ENCODE measurements around the gene MTMR6. TPM values are rescaled to one million over a fixed set of nuclear protein-coding genes. Genes with fewer than 3 reads are reported as not detected.

MTMR6 gene
- total RNA-seq, 4 donors from 2014 or later, result 17.5 to 25.1 (median 21.7) TPM

- no peaks in the 10 kb centered on the region for H3K27me3 ChIP-seq
- no peak for DNase-seq
- TF ChIP-seq POLR2A (IDR thresholded peaks at IDR 0.05), result no peak
- TF ChIP-seq, protein P1, sequence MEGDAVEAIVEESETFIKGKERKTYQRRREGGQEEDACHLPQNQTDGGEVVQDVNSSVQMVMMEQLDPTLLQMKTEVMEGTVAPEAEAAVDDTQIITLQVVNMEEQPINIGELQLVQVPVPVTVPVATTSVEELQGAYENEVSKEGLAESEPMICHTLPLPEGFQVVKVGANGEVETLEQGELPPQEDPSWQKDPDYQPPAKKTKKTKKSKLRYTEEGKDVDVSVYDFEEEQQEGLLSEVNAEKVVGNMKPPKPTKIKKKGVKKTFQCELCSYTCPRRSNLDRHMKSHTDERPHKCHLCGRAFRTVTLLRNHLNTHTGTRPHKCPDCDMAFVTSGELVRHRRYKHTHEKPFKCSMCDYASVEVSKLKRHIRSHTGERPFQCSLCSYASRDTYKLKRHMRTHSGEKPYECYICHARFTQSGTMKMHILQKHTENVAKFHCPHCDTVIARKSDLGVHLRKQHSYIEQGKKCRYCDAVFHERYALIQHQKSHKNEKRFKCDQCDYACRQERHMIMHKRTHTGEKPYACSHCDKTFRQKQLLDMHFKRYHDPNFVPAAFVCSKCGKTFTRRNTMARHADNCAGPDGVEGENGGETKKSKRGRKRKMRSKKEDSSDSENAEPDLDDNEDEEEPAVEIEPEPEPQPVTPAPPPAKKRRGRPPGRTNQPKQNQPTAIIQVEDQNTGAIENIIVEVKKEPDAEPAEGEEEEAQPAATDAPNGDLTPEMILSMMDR (IDR thresholded peaks at IDR 0.05 in 4 of 5, conservative IDR thresholded peaks at IDR 0.05 in 1 of 5), result no peak
- intact Hi-C loops (cut with DNase I; ENCODE audit: low total_unique reads) (no loop called here), in situ Hi-C loops (cut with MboI; ENCODE audit: low sequenced_read_pairs in 4 of 4) (no loop called here)
- no peak overlapping the region for H3K4me3 ChIP-seq
- no peaks in the 10 kb centered on the region for H3K4me1 ChIP-seq
- peaks cover 3 to 89% of the 10 kb centered on the region in 2 donors for H3K36me3 ChIP-seq
- ATAC-seq, result no peak
- H3K9me3 ChIP-seq, result no peaks in the 10 kb centered on the region
- no peak overlapping the region for H3K27ac ChIP-seq
Observed at GRCh38 chr13:25253702-25254101, 33.6 kb downstream of the MTMR6 start.

DNA sequence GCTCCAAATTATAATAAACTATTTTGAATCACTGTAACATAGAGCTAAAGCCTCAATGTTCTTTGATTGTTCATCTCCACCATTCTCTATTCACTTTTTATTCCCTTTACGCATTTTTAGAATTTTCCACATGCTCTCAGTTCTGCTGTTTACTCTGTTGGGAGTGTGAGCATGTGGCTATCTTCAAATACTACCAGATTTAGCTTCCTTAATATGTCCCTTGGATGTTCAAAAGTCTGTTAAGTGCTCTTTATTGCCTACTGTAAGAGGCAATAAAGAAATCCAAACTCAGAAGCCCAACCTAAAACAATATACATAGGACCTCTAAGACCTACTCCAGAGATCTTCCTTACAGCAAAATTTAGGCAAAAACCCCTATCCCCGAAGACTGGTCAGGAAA, 34.5 kb downstream of the MTMR6 start:
- ATAC-seq (no peak), DNase-seq (no peak)
- Histone ChIP-seq H3K9me3 (no peaks in the 10 kb centered on the region), H3K4me3 (no peak overlapping the region), H3K27me3 (no peaks in the 10 kb centered on the region), H3K4me1 (no peaks in the 10 kb centered on the region), H3K27ac (no peak overlapping the region), H3K36me3 (peaks cover 3 to 81% of the 10 kb centered on the region in 2 donors)
- in situ Hi-C loops (cut with MboI; ENCODE audit: low sequenced_read_pairs in 4 of 4), result no loop called here
- TF ChIP-seq POLR2A (IDR thresholded peaks at IDR 0.05), result no peak
- TF ChIP-seq, protein P1 (IDR thresholded peaks at IDR 0.05 in 4 of 5, conservative IDR thresholded peaks at IDR 0.05 in 1 of 5), result no peak
- intact Hi-C loops (cut with DNase I; ENCODE audit: low total_unique reads), result no loop called here

DNA sequence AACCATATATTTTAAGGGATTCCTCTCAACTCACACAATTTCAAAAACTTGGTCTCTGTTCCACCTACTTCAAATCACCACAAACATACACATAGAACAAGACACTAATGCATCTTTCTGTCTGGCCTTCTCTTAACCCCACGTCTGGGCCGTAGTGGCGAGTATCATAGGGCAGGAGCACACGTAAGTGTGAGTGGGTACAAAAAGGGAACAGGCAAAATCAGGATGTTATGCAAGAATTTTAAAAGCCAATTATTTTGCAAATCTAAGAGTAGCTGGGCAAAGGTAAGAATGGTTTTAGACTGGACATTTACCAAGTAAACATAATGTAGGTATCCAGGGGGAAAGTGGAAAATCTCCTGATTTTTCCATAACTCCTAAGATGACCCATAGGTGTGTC, 35.1 kb downstream of the MTMR6 start:
- no peak for ATAC-seq
- in situ Hi-C loops (cut with MboI; ENCODE audit: low sequenced_read_pairs in 4 of 4), result no loop called here
- intact Hi-C loops (cut with DNase I; ENCODE audit: low total_unique reads), result no loop called here
- Histone ChIP-seq H3K27me3 (no peaks in the 10 kb centered on the region), H3K36me3 (peaks cover 3 to 76% of the 10 kb centered on the region in 2 donors), H3K4me1 (no peaks in the 10 kb centered on the region), H3K4me3 (no peak overlapping the region), H3K27ac (no peak overlapping the region), H3K9me3 (no peaks in the 10 kb centered on the region)
- no peak for TF ChIP-seq POLR2A (IDR thresholded peaks at IDR 0.05)
- TF ChIP-seq, protein P1 (IDR thresholded peaks at IDR 0.05 in 4 of 5, conservative IDR thresholded peaks at IDR 0.05 in 1 of 5), result no peak
- no peak for DNase-seq

GRCh38 chr13:25249001-25249543, 38.2 kb downstream of the MTMR6 start:
- no peak for DNase-seq
- intact Hi-C loops (cut with DNase I; ENCODE audit: low total_unique reads), result no loop called here
- ATAC-seq, result no peak
- Histone ChIP-seq H3K4me1 (no peaks in the 10 kb centered on the region), H3K4me3 (no peak overlapping the region), H3K27ac (no peak overlapping the region), H3K36me3 (peaks cover 3 to 53% of the 10 kb centered on the region in 2 donors), H3K27me3 (no peaks in the 10 kb centered on the region), H3K9me3 (no peaks in the 10 kb centered on the region)
- TF ChIP-seq POLR2A (IDR thresholded peaks at IDR 0.05), result no peak
- TF ChIP-seq, protein P1 (IDR thresholded peaks at IDR 0.05 in 4 of 5, conservative IDR thresholded peaks at IDR 0.05 in 1 of 5), result no peak
- in situ Hi-C loops (cut with MboI; ENCODE audit: low sequenced_read_pairs in 4 of 4), result no loop called here

- intact Hi-C loops (cut with DNase I; ENCODE audit: low total_unique reads) (no loop called here), in situ Hi-C loops (cut with MboI; ENCODE audit: low sequenced_read_pairs in 4 of 4) (no loop called here)
- TF ChIP-seq, protein P1 (IDR thresholded peaks at IDR 0.05 in 4 of 5, conservative IDR thresholded peaks at IDR 0.05 in 1 of 5), result no peak
- no peak for TF ChIP-seq POLR2A (IDR thresholded peaks at IDR 0.05)
- Histone ChIP-seq H3K4me1 (no peaks in the 10 kb centered on the region), H3K9me3 (no peaks in the 10 kb centered on the region), H3K27me3 (no peaks in the 10 kb centered on the region), H3K4me3 (no peak overlapping the region), H3K36me3 (peaks cover 3 to 43% of the 10 kb centered on the region in 2 donors), H3K27ac (no peak overlapping the region)
- no peak for DNase-seq
- ATAC-seq, result no peak
Observed at GRCh38 chr13:25248071-25248470, 39.2 kb downstream of the MTMR6 start.
